T-helper 1 cell treated with Interleukin-12 subunit alpha and Interleukin-12 subunit beta and Interleukin-4 antibody, amounts not matched to agents 30 ng/mL and 1 ng/mL, for 36 hours (primary cell): ENCODE measurements around the gene DHRSX. TPM values are rescaled to one million over a fixed set of nuclear protein-coding genes. Genes with fewer than 3 reads are reported as not detected.
"Not testable (repeated sequence)": the region's sequence is repeated elsewhere in the genome, so short reads cannot be mapped to it uniquely, and the experiment has no call there.

Experiments used
- intact Hi-C: fragments of 100-400 bp; cut with micrococcal nuclease; formaldehyde crosslinking; loops from one replicate; pipeline ENCODE4 v1.15.1; 2024
- total RNA-seq: library from RNA; stranded (reverse); gene quantifications from 2 replicates; pipeline ENCODE4 v1.2.3, GENCODE V29; 2022

Gene DHRSX
- total RNA-seq, 1 donor from 2014 or later, result 20.0 TPM

DNA sequence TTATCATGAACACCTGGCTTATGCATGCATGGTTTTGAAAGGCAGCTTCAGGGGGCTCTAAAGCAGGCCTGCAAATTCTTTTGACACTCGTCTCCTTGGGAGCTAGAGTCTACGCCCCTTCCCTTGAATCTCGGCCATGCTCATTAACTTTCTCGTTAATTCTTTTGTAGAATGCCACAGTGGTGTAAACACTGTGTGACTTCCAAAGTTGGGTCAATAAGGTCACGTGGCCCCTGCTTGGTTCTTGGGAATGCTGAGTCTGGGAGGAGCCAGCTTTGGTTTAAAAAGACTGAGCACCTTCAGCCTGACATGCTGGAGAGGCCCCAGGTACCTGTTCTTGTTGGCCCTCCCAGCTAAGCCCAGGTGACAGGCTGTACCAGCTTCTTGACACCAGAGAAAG, 228.4 kb downstream of the DHRSX start:
- intact Hi-C loops, result no loop called here

DNA sequence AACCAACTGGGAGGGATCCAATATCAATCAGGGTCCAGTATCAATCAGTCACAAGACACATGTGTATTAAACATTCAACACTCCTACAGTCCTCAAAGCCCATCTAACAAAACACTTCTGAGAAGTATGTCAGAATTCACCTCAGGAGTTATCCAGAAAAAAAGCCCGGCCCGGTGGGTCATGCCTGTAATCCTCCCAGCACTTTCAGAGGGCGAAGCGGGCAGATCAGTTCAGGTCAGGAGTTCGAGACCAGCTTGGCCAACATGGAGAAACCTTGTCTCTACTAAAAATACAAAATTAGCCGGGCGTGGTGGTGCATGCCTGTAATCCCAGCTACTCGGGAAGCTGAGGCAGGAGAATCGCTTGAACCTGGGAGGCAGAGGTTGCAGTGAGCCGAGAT, 229.2 kb downstream of the DHRSX start:
- intact Hi-C loops, result not testable (repeated sequence)

DNA sequence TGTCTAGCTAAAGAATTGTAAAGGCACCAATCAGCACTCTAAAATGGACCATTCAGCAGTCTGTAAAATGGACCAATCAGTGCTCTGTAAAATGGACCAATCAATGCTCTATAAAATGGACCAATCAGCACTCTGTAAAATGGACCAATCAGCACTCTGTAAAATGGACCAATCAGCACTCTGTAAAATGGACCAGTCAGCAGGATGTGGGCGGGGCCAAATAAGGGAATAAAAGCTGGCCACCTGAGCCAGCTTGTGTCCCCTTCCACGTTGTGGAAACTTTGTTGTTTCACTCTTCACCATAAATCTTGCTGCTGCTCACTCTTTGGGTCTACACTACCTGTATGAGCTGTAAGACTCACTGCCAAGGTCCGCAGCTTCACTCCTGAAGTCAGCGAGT, 230.0 kb downstream of the DHRSX start:
- intact Hi-C loops, result not testable (repeated sequence)

DNA sequence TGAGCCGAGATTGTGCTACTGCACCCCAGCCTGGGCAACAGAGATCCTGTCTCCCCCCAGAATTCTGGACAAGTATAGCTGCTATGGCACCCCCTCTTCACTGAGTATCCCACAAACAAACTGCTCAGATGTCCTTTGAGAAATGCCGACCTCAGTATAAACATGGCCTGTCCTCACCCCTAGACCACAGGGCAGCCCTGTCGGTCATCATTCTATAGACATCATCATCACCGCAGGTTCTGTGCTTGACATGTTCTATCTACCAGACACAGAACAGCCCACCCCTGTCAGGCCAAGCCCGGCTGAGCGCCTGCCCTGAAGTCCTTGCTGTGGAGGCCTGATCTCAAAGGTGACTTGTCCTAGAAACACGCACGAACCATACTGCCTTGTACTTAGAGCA, 232.9 kb downstream of the DHRSX start:
- intact Hi-C loops, result no loop called here

DNA sequence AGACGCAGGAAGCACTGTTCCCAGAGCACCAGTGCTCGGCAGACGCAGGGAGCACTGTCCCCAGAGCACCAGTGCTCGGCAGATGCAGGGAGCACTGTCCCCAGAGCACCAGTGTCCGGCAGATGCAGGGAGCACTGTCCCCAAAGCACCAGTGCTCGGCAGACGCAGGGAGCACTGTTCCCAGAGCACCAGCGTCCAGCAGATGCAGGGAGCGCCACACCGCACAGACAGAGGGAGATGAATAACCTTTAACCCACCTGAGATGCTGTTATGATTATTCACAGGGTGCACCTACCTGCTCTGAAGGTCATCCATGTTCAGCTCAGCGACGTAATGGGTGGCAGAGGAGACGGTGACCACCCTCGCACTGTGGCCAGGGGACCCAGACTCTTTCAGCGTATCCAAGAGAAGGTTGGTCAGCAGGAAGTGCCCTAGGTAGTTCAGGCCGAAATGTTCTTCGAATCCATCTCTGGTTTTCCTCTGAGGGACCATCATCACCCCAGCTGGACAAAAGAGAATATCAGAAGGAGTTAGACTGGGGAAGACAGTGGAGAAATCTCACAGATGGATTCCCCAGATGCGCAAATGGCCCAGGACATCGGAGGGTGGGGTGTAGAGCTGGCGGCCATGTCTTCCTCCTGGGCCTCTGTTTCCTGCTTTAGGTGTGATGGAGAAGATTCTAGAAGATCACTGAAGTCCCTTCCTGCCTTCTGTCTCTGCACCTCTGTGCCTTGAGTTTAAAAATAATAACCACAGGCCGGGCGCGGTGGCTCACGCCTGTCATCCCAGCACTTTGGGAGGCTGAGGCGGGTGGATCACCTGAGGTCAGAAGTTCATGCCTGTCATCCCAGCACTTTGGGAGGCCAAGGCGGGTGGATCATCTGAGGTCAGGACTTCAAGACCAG, 234.1 kb downstream of the DHRSX start:
- intact Hi-C loops, result no loop called here

DNA sequence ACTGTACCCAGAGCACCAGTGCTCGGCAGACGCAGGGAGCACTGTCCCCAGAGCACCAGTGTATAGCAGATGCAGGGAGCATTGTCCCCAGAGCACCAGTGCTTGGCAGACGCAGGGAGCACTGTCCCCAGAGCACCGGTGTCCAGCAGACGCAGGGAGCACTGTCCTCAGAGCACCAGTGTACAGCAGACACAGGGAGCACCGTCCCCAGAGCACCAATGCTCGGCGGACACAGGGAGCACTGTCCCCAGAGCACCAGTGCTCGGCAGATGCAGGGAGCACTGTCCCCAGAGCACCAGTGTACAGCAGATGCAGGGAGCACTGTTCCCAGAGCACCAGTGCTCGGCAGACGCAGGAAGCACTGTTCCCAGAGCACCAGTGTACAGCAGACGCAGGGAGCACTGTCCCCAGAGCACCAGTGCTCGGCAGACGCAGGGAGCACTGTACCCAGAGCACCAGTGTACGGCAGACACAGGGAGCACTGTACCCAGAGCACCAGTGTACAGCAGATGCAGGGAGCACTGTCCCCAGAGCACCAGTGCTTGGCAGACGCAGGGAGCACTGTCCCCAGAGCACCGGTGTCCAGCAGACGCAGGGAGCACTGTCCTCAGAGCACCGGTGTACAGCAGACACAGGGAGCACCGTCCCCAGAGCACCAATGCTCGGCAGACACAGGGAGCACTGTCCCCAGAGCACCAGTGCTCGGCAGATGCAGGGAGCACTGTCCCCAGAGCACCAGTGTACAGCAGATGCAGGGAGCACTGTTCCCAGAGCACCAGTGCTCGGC, 234.9 kb downstream of the DHRSX start:
- intact Hi-C loops, result not testable (repeated sequence)

DNA sequence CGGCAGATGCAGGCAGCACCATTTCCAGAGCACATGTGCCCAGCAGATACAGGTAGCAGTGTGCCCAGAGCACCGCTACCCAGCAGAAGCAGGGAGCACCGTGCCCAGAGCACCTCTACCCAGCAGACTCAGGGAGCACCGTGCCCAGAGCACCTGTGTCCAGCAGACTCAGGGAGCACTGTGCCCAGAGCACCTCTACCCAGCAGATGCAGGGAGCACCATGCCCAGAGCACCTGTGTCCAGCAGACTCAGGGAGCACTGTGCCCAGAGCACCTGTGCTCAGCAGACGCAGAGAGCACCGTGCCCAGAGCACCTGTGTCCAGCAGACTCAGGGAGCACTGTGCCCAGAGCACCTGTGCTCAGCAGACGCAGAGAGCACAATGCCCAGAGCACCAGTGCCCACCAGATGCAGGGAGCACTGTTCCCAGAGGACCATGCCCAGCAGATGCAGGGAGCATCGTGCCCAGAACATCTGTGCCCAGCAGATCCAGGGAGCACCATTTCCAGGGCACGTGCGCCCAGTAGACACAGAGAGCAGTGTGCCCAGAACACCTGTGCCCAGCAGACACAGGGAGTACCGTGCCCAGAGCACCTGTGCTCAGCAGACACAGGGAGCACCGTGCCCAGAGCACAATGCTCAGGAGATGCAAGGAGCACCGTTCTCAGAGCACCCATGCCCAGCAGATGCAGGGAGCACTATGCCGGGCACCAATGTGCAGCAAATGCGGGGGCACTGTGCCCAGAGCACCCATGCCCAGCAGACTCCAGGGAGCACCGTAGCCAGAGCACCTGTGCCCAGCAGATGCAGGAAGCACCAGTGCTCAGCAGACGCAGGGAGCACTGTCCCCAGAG, 236.4 kb downstream of the DHRSX start:
- intact Hi-C loops, result no loop called here

DNA sequence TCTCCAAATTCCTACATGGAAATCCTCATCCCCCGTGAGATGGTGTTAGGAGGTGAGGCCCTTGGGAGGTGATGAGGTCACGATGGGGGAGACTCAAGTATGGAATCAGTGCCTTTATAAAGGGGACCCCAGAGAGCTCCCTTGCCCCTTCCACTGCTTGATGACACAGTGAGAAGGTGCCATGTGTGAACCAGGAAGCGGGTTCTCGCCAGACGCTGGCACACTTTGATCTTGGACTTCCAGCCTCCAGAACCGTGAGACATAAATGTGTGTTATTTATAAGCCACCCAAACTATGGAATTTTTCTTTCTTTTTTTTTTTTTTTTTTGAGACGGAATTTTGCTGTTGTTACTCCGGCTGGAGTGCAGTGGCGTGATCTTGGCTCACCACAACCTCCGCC, 237.6 kb downstream of the DHRSX start:
- intact Hi-C loops, result no loop called here

DNA sequence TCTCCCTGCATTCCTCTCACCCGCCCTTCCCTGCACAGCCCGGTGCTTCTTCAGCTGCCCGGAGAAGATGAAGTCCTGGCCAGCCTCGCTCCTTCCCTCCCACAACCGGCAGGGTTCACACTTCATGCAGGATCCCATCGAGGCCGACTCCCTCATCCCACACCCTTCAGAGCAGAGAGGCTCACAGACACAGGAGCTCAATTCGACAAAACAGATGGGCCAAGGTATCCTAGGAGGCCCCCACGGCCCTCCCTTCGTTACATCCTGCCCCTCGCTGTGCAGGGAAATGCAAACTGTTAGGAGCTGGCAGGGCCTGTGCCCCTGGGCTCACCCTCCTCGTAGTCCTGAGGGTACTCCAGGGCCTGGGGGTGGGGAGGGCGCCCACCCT, 238.1 kb downstream of the DHRSX start:
- intact Hi-C loops, result no loop called here

DNA sequence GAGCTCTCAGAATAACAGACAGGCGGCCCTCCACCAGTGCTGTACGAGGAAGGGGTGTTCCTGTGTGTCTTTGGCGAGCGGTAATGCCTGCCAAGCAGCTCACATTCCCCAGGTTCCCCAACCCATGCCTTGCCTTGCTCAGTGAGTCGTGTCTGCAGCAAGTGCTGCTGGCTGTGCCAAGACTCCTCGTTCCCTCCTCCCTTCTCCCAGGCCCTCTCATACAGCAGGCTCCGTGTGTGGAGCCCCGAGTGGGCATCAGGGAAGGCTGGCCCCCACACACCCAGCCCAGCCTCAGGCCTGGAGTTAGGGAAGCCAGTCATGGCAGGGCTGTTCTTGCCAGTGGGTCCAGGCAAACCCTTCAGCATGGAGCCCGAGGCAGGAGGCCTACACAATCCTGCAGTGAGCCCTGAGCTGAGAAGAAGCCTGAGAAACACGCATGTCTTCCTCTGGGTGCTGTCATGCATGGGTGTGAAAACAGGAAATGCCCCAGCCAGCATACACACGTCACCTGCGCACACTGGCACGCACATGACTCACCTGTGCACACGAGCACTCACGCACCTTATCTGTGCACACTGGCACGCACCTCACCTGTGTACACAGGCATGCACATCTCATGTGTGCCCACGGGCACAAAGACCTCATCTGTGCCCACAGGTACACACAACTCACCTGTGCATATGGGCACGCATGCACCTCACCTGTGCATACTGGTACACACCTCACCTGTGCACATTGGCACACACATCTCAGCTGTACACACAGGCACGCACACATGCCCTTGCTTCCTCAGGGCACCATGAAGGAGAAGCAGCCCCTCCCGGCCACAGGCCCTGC, 238.7 kb downstream of the DHRSX start:
- intact Hi-C loops, result no loop called here

DNA sequence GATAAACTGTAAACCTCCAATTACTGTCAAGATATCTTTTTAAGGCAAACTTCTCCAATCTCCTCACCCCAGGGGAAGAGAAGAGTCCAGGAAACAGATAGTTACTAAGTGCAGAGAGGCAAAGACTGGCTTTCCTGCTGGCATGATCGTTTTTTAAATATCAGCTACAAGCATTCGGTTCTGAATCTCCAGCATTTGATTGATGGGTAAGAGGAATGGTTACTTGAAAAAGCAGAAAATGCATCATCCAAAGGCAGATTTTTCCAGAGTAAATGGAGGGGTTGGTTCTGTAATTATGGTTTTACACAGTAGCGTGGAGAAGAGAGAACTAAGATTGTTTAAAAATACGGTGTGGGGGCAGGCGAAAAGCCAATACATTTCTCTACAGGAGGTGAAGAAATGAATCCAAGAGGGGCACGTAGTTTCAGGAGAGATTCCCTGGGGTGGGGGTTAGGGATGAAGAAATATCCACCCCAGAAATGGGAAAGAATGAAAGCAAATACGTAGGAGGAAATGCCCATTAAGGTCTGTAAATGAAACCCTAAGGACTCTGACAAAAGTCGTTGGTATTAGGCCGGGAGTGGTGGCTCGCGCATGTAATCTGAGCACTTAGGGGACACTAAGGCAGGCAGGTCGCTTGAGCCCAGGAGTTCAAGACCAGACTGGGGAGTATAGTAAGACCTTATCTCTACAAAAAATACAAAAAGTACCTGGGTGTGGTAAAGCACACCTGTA, 248.3 kb downstream of the DHRSX start:
- intact Hi-C loops, result no loop called here

DNA sequence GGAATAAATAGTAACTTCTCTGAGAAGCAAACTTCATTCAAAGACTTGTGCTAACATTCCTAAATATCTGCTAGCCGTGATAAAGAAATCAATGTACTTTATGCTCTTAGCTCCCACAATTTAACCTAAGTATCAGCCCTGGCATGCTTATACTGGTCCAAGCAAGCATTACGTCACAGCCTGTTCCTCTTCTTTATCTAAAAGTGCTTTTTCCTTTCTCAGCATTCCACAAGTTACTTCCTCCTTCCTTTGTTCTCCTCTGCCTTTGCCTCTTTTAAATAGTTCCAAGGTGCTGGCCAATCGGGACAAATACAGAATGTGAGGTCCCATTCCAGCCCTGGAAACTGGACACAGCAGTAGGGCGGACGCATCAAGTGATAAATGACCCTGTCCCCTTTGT, 249.6 kb downstream of the DHRSX start:
- intact Hi-C loops, result no loop called here

DNA sequence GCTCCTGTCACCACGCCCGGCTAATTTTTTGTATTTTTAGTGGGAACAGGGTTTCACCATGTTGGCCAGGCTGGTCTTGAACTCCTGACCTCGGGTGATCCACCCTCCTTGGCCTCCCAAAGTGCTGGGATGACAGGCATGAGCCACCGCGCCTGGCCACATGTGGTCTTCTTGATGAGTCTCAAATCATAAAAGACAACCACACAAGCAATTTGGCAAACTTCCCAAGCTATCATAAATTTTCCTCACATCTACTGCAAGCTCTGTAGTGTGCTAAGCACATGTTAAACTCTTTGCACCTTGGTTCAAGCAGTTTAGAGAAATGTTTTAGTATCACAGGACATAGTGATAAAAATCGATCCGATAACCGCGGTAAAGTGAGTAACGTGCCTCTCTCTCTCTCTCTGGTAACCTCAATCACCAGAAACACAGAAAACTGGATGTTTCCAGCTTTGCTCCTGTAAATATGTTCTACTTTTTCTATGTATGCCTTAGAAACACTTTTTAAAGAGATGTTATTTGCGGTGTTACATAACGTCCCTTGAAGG, 256.8 kb downstream of the DHRSX start:
- intact Hi-C loops, result no loop called here

DNA sequence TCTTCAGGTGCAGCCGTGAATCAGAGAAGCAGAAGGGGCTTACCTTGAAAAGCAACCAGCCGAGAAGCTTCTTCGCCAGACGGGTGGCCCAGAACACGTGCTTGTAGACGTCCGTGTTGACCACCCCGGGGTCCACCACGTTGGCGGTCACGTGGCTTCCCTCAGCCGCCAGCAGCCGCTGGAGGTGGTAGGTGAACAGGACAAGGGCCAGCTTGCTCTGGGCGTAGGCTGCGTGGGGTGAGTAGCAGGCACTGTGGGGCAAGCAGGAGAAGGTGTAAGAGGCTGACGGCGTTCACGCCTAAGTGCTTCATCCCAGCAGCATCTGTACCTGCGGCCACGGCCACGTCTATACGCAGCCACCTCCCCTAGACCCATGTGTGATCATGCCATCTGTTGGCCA, 257.8 kb downstream of the DHRSX start:
- intact Hi-C loops, result no loop called here

DNA sequence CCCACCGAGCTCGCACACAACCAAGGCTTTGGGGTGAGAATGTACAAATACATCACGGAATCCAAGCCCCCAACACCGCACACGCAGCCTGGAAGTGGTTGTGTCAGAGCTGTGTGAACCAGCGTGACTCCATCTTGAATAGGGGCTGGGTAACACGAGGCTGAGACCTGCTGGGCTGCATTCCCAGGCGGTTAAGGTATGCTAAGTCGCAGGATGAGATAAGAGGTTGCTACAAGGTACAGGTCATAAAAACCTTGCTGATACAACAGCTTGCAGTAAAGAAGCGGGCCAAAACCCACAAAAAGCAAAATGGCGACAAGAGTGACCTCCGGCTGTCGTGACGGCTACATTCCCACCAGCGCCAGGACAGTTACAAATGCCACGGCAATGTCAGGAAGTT, 258.4 kb downstream of the DHRSX start:
- intact Hi-C loops, result no loop called here

DNA sequence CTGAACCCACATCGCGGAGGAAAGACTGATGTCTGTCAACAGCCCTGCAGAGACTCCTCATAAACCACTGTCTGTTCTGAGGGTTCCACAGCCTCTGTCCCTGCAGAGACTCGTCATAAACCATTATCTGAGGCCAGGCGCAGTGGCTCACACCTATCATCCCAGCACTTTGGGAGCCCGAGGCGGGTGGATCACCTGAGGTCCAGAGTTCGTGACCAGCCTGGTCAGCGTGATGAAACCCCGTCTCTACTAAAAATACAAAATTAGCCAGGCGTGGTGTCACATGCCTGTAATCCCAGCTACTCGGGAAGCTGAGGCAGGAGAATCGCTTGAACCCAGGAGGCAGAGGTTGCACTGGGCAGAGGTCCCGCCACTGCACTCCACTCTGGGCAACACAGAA, 259.3 kb downstream of the DHRSX start:
- intact Hi-C loops, result not testable (repeated sequence)

DNA sequence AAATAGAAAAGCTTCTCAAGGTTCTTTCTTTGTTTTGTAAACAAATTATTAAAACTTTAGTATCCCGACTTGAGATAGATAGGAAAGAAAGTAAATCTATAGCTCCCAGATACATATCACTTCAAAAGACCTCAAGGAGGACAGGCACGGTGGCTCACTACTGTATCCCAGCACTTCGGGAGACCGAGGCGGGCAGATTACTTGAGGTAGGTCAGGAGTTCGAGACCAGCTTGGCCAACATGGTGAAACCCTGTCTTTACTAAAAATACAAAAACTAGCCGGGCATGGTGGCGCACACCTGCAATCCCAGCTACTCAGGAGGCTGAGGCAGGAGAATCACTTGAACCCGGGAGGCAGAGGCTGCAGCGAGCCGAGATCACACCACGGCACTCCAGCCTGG, 260.0 kb downstream of the DHRSX start:
- intact Hi-C loops, result not testable (repeated sequence)

DNA sequence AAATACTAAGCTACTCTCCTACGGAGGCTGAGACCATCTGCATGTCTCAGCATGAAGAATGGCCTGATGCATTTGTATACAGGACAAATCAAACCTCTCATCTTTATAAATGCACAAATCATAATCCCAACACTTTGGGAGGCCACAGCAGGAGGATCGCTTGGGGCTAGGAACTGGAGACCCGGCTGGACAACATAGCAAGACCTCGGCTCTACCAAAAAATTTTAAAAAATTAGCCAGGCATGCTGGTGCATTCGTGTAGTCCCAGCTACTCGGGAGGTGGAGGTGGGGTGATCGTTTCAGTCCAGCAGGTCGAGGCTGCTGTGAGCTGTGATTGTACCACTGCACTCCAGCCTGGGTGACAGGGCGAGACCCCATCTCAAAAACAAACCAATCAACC, 262.8 kb downstream of the DHRSX start:
- intact Hi-C loops, result no loop called here

DNA sequence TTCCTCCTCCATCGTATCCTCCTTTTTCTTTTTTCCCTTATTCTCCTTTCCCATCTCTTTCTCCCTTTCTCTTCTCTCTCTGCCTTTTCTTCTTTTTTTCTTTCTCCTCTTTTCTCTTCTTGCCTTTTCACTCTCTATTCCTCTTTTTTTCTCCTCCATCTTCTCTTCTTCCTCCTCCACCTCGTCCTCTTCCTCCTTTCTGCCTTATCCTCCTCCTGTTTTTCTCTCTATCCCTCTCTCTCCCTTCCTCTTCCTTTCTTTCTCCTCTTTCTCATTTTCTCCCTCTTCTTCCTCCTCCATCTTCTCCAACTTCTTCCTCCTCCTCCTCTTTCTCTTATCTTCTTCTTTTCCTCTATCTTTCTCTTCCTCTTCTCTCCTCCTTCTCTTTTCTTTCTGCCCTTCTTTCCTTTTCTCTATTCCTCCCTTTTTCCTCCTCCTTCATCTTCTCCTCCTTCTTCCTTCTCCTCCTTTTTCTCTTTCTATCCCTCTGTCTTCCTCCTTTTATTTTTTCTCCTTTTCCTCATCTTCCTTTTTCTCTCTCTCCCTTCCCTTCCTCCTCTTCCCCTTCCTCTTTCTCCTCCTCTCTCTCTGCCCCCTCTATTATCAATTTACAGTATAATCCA, 269.1 kb downstream of the DHRSX start:
- intact Hi-C loops, result no loop called here
